HG02885 (cell line): Measurements from ENCODE around the gene SMIM45.
A peak's percentile ranks its signal among the peaks of the same experiment; 100 is the strongest.

Source experiments
- ATAC-seq: cut with Tn5 transposase; IDR thresholded peaks from one replicate; pipeline ENCODE4 v1.9.1; 2021; ENCODE audit warnings: mild to moderate bottlenecking; ENCODE audit not compliant: unreplicated experiment, poor library complexity

Gene SMIM45

DNA sequence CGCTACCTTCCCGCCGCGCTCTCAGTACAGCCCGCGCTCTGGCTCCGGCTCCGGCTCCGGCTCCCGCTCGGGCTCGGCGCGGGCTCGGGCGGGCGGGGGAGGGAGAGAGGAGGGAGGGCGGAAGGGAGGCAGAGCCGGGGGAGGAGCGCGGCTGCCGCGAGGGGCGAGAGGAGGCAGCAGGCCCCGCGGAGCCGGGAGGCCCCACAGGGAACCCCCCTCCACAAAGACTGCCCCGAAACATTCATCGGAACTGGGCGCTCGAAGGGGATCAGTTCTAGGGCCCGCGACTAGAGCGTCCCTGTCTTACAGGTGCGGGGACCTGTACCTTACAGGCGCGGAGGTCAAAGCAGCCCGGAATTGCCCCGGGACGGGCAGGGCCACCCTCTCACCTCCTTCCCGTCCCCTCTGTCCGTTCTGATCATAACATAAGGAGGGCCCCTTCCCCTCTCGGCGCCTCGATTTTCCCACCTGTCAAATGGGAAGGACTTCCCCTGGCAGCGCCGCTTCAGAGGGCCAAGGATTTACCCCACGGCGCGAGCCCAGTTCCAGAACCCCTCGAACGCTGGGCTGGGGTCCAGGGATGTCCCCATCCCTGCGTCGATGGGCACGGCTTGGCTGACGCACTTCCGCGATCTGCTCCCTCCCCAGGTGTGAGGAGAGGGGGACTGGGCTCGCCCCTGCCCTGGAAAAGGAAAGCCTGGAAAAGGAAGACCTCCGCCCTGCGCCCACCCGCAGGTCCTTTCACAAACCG lies 36.7 kb upstream of the SMIM45 start, which contains the start of gene SHISA8:
SHISA8 (minus strand) TSS at position 40 of the 751 bp plus-strand sequence. CDS start 407 bp downstream, outside the sequence.
- no peak for ATAC-seq

DNA sequence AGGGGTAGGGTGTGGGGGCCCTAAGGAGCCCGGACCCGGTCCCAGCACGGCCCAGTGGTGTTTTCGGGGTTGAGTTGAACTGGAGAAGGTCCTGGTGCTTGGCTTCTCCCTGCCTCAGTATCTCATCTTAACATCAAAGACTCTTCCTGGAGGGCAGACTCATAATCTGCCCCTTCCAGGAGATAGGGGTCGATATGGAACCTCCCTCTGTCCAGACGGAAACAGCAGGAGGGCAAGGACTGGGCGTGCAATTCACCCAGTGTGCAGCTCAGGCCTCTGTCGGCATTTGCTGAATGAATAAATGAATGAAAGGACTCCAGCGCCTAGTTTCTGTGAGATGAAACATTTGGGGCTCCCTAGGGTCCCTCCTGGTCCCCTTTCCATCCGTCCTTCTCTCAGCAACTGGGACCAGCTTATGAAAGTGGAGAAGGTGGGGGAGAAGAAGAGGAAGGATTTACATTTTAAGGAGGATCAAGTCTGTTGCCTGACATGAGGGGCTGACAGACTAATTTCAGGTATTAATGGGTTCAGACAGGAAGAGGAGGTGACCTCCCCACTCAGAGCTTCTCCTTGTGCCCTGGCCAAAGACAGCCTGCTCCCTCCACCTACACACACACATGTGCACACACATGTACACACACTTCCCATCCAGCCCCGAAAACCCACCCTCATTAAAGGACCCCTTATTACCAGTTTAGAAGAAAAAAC lies 36.0 kb upstream of the SMIM45 start:
- ATAC-seq = no peak

DNA sequence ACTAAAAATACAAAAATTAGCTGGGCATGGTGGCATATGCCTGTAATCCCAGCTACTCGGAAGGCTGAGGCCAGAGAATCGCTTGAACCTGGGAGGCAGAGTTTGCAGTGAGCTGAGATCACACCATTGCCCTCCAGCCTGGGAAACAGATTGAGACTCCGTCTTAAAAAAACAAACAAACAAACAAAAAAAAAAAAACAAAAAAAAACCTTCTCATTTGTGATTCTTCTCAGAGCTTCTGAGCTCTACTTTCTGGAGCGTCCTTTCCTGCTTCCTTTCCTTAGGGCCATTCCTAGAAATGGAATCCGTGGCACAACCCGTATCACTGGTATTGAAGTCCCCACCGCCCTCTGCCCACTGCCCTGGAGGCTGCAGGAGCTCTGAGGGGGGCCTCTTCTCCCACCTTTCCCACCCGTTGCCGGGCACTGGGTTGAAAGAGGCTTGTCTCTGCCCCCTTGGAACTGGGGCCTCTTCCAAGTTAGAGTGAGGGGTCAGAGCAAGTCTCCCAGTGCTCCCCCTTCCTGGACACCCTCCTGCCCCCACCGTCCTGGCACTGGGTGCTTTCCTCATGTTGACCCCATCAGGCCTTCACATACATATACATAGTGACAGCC lies 35.1 kb upstream of the SMIM45 start:
- no peak for ATAC-seq

DNA sequence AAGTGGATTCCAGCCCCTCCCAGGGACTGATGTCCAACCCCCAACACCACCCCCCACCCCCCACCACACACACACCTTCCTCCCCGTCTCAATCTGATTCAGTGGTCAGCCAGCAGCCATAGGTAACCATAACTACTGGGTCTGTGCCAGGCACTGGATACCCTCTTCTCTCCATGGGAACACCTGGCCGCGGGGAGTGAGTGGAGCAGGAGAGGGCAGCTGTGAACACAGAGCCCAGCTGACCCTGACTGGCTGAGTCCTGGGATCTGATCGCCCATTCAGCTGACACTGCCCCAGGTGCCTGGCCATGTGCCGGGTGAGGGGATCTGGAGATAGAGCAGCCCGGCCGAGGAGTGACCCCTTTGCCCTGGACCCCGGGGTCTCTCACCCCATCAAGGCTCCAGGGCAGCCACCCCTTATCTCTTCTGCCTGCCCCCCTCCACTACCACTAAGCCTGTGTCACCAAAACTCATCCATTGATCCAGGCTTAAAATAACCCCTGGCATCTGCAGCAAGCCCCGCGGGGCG lies 34.5 kb upstream of the SMIM45 start:
- no peak for ATAC-seq

DNA sequence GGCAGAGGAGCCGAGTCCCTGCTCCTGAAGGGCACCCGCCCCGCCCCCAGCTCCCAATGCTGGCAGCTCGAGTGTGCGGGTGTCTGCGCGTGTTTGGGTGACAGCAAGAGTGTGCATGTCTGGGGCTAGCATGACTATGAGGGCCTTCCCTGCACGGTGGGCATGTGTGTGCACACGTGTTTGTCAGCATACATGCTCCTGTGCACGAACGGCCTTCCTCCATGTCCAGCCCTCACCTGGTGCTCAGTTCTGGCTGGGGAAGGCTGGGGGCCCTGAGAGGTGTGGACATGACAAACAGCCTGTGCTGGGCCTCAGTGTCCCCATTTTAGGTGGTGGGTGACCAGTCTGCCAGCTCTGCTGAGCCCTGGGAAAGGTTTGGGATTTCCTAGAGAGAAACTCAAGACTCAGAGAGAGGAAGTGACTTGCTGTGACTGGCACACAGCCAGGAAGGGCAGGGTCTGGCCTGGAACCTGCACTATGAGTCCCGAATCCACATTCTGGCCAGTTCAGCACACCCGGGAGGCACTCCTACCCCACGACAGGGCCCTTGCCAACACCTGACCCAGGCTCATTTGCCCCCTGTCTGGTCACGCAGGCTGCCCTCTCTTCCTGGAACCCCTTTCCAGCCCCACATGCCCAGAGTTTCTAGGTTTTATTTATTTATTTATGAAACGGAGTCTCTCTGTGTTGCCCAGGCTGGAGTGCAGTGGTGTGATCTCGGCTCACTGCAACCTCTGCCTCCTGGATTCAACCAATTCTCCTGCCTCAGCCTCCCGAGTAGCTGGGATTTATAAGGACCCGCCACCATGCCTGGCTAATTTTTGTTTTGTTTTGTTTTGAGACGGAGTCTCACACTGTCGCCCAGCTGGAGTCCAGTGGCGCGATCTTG lies 33.8 kb upstream of the SMIM45 start:
- ATAC-seq = no peak

DNA sequence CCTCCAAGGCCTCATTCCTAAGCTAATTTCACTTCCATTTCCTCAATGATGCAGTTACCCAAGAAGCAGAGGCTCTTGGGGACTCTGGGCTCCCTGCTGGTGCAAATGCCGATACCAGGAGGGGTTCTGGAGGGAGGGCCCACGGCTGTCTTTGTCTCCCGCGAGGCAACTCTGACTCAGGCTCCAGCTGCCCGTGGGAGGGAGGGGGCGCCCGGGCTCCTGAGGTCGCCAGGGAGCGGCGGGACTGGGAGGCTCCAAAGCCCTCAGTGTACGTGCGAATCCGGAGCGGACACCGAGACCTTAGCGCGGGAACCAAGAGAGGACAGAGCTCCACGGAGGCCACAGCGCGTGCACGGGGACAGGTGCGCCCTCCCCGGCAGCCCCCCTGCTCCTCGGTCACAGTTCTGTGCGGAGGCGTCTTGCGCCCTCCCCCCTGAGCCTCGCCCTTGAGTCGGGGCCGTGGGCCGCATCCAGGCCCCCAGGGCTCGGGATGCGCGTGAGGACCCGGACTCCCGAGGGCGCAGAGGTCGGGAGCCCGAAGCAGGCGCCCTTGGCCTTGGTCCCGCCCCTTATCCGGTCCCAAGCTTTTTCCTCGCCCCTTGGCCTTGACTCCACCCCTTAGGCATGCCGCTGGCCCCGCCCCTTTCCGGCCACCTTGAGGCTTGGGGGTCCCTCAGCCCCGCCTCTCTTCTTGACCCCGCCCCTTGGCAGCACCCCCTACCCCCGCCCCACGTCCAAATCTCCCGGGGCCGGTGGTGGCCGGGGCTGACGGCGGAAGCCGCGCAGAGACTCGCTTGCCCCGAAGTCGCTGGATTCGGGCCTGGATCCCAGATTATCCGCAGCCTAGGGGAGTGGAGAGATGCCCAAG lies 32.4 kb upstream of the SMIM45 start:
- ATAC-seq = peak; percentile 51

DNA sequence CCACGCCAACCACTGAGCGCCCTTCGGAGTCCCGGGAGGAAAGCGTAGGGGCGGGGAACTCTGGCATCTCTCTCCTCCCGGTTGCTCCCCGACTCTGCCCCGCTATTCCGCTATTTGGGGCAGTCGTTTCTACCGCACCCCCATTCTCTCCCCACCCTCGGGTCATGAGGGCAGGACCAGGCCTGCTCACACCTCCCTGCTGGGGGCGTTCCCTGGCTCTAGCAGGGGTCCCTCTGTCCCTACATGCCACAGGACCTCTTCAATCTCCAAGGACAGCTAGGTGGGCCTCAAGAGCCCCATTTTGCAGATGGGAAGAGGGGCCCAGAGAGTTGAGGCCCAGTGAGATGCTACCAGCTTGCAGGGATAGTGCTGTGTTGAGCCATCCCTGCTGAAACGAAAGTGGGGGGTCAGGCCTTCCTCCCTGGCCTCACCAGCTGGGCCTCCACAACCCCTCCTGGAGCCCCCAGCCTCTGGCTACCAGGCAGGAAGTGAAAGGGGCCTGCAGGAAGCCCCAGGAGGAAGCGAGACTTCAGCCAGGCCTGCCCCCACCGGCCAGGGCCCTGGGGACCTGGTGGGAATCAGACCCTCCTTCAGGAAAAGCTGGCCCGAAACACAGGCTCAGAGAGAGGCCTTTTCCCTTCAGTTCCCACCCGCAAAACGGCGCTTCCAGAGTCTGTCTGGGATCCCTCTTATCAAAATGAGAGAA lies 31.5 kb upstream of the SMIM45 start:
- peak; percentile 24 for ATAC-seq

DNA sequence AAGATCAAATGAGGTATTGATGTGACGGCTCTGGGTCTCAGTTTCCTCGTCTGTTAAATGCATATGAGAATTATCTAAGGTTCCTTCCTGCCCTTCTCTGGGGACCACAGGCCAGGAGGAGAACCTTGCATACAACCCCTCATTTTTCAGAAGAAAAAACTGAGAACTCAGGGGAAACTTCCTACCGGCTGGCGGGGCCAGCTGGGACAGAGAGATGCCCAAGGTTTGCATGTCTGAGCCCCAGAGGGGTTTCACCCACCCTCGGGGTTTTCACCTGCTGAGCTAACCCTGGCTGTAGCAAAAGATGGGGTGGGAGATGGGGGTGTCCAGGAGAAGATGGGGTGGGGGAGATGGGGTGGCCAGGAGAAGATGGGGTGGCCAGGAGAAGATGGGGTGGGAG lies 29.6 kb upstream of the SMIM45 start:
- no peak for ATAC-seq

DNA sequence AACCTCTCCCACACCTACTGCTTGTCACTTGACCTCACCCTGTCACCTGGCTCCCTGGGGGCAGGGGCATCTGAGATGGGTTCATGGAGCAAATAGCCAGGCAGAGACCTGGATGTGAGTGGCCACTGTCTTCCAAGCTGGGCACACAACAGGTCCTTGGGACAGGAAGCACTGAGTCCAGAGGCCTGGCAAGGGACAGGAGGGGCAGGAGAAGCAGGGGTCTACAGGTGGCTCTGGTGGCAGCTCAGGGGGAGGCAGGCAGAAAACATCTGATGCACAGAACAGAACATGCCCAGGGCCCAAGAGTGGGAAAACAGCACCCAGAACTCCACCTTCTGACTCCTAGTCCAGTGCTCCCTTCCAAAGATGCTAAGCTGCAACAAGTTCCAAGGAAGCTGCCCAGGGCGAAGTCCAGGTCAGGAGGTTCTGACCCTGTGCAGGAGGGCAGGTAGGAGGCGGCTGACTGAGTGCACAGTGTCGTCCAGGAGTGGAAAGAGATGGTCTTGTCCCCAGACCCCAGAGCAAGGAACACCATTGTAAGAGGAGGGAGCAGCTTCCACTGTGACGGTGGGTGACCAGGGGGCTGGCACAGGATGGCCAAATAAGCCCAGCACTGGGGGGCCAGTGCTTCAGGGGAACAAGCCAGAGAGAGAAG lies 28.9 kb upstream of the SMIM45 start:
- ATAC-seq = no peak

DNA sequence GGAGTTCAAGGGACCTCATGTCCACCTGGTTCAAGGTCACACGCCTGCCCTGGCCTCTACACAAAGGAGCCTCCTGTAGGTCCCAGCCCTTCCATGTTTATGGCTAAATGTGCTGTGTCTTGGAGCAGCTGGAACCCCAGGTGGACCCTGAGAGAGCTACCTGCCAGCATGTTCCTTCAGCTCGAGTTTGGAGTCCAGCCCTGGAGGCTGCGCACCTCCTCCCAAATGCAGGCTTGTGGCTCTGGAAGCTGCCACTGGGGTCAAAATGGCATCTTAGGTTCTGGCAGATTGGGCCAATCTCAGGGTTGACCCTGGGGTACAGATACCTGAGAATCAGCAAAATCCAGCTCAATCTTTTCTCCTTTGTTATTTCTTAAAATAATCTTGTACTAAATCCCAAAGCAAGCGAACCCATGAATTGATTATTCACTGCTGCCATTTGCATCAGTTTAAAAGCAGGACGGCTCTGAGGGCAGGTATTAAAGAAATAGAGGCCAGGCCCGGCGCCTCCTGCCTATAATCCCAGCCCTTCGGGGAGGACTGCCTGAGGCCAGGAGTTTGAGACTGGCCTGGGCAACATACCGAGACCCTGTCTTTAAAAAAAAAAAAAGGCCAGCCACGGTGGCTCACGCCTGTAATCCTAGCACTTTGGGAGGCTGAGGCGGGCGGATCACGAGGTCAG lies 28.2 kb upstream of the SMIM45 start:
- ATAC-seq = no peak

DNA sequence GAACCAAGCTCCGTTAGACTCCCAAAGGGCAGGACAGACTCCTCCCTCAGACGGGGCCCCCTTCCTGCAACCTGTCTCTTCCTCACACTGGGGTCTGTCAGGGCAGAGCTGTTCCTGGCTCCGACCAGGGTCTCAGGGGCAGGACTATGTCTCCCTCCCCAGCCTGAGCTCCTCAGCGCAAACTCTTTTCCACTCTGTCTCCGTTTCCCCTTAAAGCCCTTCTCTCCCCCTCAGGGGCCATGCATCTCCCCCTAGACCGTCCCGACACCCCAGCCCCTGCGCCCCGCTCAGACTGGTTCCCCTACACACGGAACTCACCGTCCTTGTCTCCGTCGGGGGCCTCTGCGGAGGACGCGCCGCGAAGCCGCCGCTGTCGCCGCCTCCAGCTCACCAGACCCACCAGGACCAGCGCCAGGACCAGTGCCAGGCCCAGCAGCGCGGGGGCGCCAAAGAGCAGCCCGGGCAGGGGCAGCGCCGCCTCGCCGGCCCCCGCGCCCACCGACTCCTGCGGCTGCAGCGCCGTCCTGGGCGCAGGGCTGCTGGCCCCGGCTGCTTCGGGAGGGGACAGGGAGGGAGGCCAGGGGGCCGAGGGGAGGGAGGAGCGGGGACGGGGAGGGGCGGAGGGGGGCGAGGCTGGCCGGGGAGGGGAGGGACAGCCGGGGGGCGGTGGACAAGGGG lies 26.0 kb upstream of the SMIM45 start:
- peak; percentile 49 for ATAC-seq

DNA sequence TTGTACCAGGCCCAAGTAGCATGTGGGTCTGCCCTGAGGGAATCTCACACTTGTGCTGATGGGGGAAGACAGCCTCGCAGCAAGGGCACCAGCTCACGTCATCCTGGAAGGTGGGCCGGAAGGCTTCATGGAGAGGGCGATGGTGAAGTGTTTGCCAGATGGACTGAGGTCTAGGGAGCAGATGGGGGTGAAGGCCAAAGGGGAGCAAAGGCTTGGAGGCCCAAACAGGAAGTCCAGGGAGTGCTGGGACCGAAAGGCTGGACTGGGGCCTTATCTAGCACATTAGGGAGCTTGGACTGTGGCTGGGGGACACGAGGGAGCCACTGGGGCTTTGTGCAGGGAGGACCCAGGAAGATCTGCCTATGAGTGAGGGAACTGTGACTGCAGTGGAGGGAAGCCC lies 24.1 kb upstream of the SMIM45 start:
- no peak for ATAC-seq

DNA sequence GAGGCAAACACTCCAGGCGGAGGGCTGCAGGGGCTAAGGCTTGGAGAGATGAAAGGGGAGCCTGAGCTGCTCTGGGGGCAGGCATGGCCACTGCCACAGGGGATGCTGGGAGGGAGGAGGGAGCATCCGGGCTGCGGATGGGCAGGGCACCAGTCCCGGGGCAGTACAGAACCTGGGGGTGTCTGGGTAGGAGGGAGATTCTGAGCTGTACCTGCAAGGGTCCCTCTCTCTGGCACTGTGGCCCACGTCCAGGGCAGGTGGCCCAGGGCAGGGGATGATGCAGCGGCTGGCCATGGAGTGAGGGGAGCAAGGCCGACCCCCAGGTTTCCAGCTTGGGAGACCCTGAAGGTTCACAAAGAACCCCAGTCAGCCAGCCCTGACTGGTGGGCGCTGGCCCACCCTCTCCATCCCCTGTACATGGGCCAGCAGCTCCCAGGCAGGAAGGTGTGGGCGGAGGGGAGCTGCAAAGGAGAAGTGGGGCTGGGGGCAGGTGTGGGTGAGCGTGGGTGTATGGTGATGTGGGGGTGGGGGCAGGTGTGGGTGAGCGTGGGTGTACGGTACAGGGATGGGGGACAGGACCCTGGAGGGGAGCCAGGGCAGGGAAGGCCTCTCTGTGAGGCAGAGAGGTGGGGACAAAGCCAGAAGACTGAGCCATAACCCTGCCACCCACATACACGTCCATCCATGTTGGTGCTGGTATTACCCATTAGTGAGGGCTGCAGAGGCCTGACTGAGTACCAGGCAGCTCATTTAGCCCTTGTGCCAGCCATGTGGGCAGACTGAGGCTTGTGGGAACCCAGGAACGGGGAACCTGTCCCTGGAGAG lies 23.1 kb upstream of the SMIM45 start:
- ATAC-seq = no peak

DNA sequence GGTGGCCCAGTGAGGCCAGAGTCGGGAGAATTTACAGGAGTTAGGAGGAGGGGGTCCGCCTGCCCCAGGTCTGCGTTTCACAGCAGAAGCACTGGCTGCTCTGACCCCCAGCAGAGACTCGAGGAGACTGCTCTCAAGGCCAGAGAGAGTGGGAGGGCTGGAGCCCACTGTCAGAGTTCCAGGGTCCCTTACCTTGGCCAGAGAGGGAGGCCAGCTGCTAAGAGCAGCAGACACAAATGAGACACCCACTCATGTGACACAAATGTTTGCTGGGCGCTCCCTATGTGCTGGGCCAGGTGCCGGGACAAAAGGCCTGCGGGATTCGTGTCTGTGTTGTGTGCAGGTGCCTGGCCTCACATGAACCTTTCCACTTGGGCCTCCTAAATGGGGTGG lies 22.5 kb upstream of the SMIM45 start:
- ATAC-seq = no peak

DNA sequence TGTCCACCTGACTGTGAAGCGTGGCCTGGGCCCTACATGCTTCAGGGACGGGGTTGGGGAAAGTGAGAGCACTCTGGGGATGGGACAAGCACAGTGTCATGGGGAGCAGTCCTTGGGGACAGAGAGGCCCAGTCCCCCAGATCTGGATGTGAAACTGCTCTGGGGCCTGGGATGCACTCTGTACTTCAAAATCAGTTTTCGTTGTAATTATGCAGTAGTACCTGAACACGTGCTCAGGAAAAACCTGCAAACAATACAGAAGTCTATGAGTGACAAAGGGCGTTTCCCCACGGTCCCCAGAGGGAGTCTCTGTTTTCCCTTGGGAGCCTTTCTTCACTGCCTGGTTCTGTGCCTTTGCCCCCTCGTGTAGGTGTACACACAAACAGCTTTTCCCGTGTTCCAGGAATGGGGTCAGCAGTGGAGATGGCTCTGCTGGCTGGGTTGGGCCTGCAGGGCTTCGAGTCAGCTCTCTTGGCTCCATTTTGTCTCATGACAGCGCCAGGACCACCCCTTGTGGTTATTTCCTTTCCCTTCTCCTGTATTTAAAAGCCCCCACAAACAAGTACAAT lies 20.2 kb upstream of the SMIM45 start:
- ATAC-seq = no peak

DNA sequence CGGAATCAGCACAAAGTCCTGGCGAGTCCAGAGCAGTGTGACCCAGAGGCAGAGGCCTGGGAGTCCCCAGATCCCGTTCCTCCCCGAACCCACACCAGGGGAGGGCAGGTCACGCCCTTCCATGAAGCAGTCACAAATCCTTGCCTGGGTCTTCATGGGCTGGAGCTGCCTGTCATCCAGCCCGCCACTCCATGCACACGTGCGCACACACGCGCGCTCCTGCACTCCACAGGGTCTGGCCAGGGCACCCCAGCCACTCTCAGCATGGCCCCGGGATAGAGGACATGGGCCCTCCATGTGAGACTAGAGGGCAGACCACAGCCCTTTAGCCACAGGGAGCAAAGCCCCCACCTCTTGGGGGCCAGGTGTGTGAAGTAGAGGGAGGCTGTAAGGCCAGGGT lies 19.6 kb upstream of the SMIM45 start:
- ATAC-seq = no peak
